Activated naive CD4-positive, alpha-beta T cell (primary cell): ENCODE data around the gene RBM27.
"Not testable (repeated sequence)": the region's sequence is repeated elsewhere in the genome, so short reads cannot be mapped to it uniquely, and the experiment has no call there.

Source experiments
- DNase-seq, 4 experiments: peaks; one replicate each; lab custom pipeline; 2025; lab: John Stamatoyannopoulos, UW

The RBM27 gene

GRCh38 chr5:146205499-146206202 lies 2.2 kb downstream of the RBM27 start:
- no peak for DNase-seq

GRCh38 chr5:146206257-146206656 lies 2.9 kb downstream of the RBM27 start:
- no peak for DNase-seq

- DNase-seq: no peak
Observed at GRCh38 chr5:146208916-146209522, 5.6 kb downstream of the RBM27 start.

GRCh38 chr5:146209714-146210113 lies 6.3 kb downstream of the RBM27 start:
- no peak for DNase-seq

GRCh38 chr5:146210810-146211209 lies 7.4 kb downstream of the RBM27 start:
- not testable (repeated sequence) for DNase-seq

GRCh38 chr5:146213210-146213826 lies 9.9 kb downstream of the RBM27 start:
- no peak for DNase-seq

- not testable (repeated sequence) for DNase-seq
Observed at GRCh38 chr5:146214881-146215280, 11.5 kb downstream of the RBM27 start.

GRCh38 chr5:146218168-146218567 lies 14.8 kb downstream of the RBM27 start:
- no peak for DNase-seq

- no peak for DNase-seq
Observed at GRCh38 chr5:146219243-146219642, 15.8 kb downstream of the RBM27 start.

- no peak for DNase-seq
Observed at GRCh38 chr5:146221234-146221633, 17.8 kb downstream of the RBM27 start.

GRCh38 chr5:146222005-146222404 lies 18.6 kb downstream of the RBM27 start:
- no peak for DNase-seq

- no peak for DNase-seq
Observed at GRCh38 chr5:146223179-146223578, 19.8 kb downstream of the RBM27 start.

- DNase-seq: no peak
Observed at GRCh38 chr5:146229222-146229621, 25.8 kb downstream of the RBM27 start.

- no peak for DNase-seq
Observed at GRCh38 chr5:146232223-146232622, 28.8 kb downstream of the RBM27 start.

- DNase-seq: no peak
Observed at GRCh38 chr5:146233441-146233840, 30.0 kb downstream of the RBM27 start.

- DNase-seq: no peak
Observed at GRCh38 chr5:146238973-146239372, 35.6 kb downstream of the RBM27 start.

GRCh38 chr5:146240951-146241350 lies 37.5 kb downstream of the RBM27 start:
- DNase-seq: no peak

GRCh38 chr5:146243247-146243646 lies 39.8 kb downstream of the RBM27 start:
- no peak for DNase-seq

- DNase-seq: no peak
Observed at GRCh38 chr5:146248561-146248960, 45.2 kb downstream of the RBM27 start.

- DNase-seq: no peak
Observed at GRCh38 chr5:146249801-146250200, 46.4 kb downstream of the RBM27 start.
